Stomach (tissue), 9 donors: Measurements from ENCODE around the gene TBC1D3B. TPM values are rescaled to one million over a fixed set of nuclear protein-coding genes. Genes with fewer than 3 reads are reported as not detected.
A peak's percentile ranks its signal among the peaks of the same experiment; 100 is the strongest.
"Not testable (repeated sequence)": the region's sequence is repeated elsewhere in the genome, so short reads cannot be mapped to it uniquely, and the experiment has no call there.

Experiments
- DNase-seq, 2 donors: peaks; one replicate each; pipeline versions ENCODE4 v3.0.0 to v3.0.0-alpha.2; 2013 to 2019
- H3K27ac ChIP-seq, 5 donors: fragments of 200-600 bp in 4 of 5; sonication (generic) in 4 of 5; one replicate each; pipeline ENCODE4 v1.5.1; 2013 to 2019; ENCODE audit warnings: mild to moderate bottlenecking in 1 of 5, moderate library complexity in 1 of 5
- H3K27me3 ChIP-seq, 3 donors: fragments of 200-600 bp; sonication (generic); one replicate each; pipeline ENCODE4 v1.5.1; 2017 to 2019; ENCODE audit warnings: mixed run types in 1 of 3
- H3K36me3 ChIP-seq, 4 donors: fragments of 200-600 bp; sonication (generic); 1 replicate in 3 of 4; 2 replicates in 1 of 4; pipeline ENCODE4 v1.5.1; 2016 to 2019
- H3K4me1 ChIP-seq, 4 donors: fragments of 200-600 bp; sonication (generic); one replicate each; pipeline ENCODE4 v1.5.1; 2016 to 2019
- H3K4me3 ChIP-seq, 4 donors: fragments of 200-600 bp; sonication (generic) in 3 of 4; one replicate each; pipeline ENCODE4 v1.5.1; 2016 to 2019; ENCODE audit warnings: mild to moderate bottlenecking in 1 of 4
- H3K9me3 ChIP-seq, 4 donors: fragments of 200-600 bp; sonication (generic); one replicate each; pipeline ENCODE4 v1.5.1; 2016 to 2019
- CTCF ChIP-seq, 7 experiments: fragments of 450-650 bp in 4 of 7; fragments of 200-600 bp in 3 of 7; sonication (generic) in 3 of 7; IDR thresholded peaks; one replicate each; pipeline ENCODE4 v1.5.1; 2016 to 2019; ENCODE audit warnings: antibody characterized with exemption in 7 of 7, control low read depth in 2 of 7, mild to moderate bottlenecking in 1 of 7
- EP300 ChIP-seq: sonication (generic); formaldehyde crosslinking; IDR thresholded peaks from one replicate; pipeline ENCODE4 v1.6.1; 2017; ENCODE audit warnings: antibody characterized with exemption
- POLR2A ChIP-seq, 4 donors: fragments of 450-650 bp; IDR thresholded peaks; one replicate each; pipeline ENCODE4 v1.6.1; 2016; ENCODE audit warnings: antibody characterized with exemption in 4 of 4, control low read depth in 2 of 4, mild to moderate bottlenecking in 1 of 4, moderate library complexity in 1 of 4
- POLR2AphosphoS5 ChIP-seq, 3 donors: sonication (generic); formaldehyde crosslinking; IDR thresholded peaks; one replicate each; pipeline ENCODE4 v1.6.1; 2016; ENCODE audit warnings: antibody characterized with exemption in 3 of 3
- WGBS, 5 donors: extraction: QIAGEN DNeasy Blood & Tissue Kit in 3 of 5; methylation state at CpG; one replicate each; pipeline versions ENCODE4 v1.1.5 to v1.1.7; 2013 to 2018; 5-methylcytosine and 5-hydroxymethylcytosine counted together
- intact Hi-C: fragments of 100-400 bp; cut with DNase I; formaldehyde crosslinking; loops from one replicate; pipeline ENCODE4 v1.15.1; 2023; ENCODE audit warnings: low total_unique reads
- polyA plus RNA-seq, 3 donors: library from polyadenylated mRNA; stranded (reverse); fragments of 200-250 nt; gene quantifications; one replicate each; pipeline ENCODE4 v1.2.3, GENCODE V29; 2013
- total RNA-seq, 5 donors: library from RNA; depleted of rRNA; stranded (reverse); fragments of >200 nt; gene quantifications; one replicate each; pipeline versions ENCODE4 v1.1.0 to v1.2.3, GENCODE V29; 2014 to 2016
- donor health status: healthy with polysubstance abuse.
- donor health status: Bipolar disorder and iron deficiency.
- donor health status: healthy.

TBC1D3B gene
- total and polyA plus RNA-seq, 8 donors: 0.81 to 4.6 (median 1.6) TPM; not detected in 4

- Histone ChIP-seq H3K4me1 (peaks cover 14 to 31% (median 22%) of the 10 kb centered on the region in 4 donors), H3K27ac (peak overlapping the region; percentile 62 to 87 (median 65)), H3K9me3 (no peaks in the 10 kb centered on the region), H3K36me3 (no peaks in the 10 kb centered on the region), H3K27me3 (peaks cover 0 to 38% (median 0%) of the 10 kb centered on the region in 3 donors), H3K4me3 (peak overlapping the region; percentile 51 to 74 (median 64))
- WGBS, 5 donors: 77 to 86% (median 85%) methylated on average over 12 of the region's 12 CpGs
- intact Hi-C loops: no loop called here
- TF ChIP-seq POLR2A (IDR thresholded peaks at IDR 0.05): no peak
- no peak for TF ChIP-seq POLR2AphosphoS5 (IDR thresholded peaks at IDR 0.05)
- TF ChIP-seq CTCF (IDR thresholded peaks at IDR 0.05): no peak
- TF ChIP-seq EP300: no peak
- no peak for DNase-seq
Measured at GRCh38 chr17:36184023-36184765, 7.8 kb upstream of the TBC1D3B start.

GRCh38 chr17:36183001-36183971 is 6.8 kb upstream of the TBC1D3B start:
- H3K4me1 ChIP-seq: peaks cover 14 to 31% (median 22%) of the 10 kb centered on the region in 4 donors
- H3K27ac ChIP-seq: peak overlapping the region; percentile 62 to 87 (median 65)
- peak; percentile 67 to 90 for DNase-seq
- H3K36me3 ChIP-seq: no peaks in the 10 kb centered on the region
- peak overlapping the region; percentile 51 to 74 (median 64) for H3K4me3 ChIP-seq
- peaks cover 0 to 38% (median 0%) of the 10 kb centered on the region in 3 donors for H3K27me3 ChIP-seq
- H3K9me3 ChIP-seq: no peaks in the 10 kb centered on the region
- TF ChIP-seq POLR2A (IDR thresholded peaks at IDR 0.05) (no peak), POLR2AphosphoS5 (IDR thresholded peaks at IDR 0.05) (no peak), CTCF (IDR thresholded peaks at IDR 0.05) (no peak), EP300 (no peak)
- WGBS, 5 donors: 3 to 8% (median 4%) methylated on average over 50 to 72 of the region's 76 CpGs
- intact Hi-C loops: no loop called here

GRCh38 chr17:36182176-36183000 is 6.0 kb upstream of the TBC1D3B start:
- 24 to 32% (median 27%) methylated on average over 48 of the region's 48 CpGs for WGBS, 5 donors
- peaks cover 0 to 38% (median 0%) of the 10 kb centered on the region in 3 donors for H3K27me3 ChIP-seq
- H3K4me1 ChIP-seq: peaks cover 14 to 27% (median 22%) of the 10 kb centered on the region in 4 donors
- H3K36me3 ChIP-seq: no peaks in the 10 kb centered on the region
- H3K27ac ChIP-seq: peak overlapping the region in 4 of 5 donors; percentile 62 to 87 (median 69)
- intact Hi-C loops: no loop called here
- peak in 1 of 2 donors; percentile 51 for DNase-seq
- peak overlapping the region; percentile 51 to 74 (median 64) for H3K4me3 ChIP-seq
- TF ChIP-seq POLR2A (IDR thresholded peaks at IDR 0.05): no peak
- no peak for TF ChIP-seq POLR2AphosphoS5 (IDR thresholded peaks at IDR 0.05)
- no peak for TF ChIP-seq CTCF (IDR thresholded peaks at IDR 0.05)
- TF ChIP-seq EP300: no peak
- H3K9me3 ChIP-seq: no peaks in the 10 kb centered on the region

- H3K27me3 ChIP-seq: peaks cover 0 to 38% (median 0%) of the 10 kb centered on the region in 3 donors
- intact Hi-C loops, H3K36me3 ChIP-seq, DNase-seq, H3K4me3 ChIP-seq, H3K27ac ChIP-seq, H3K9me3 ChIP-seq: not testable (repeated sequence)
- WGBS, 5 donors: 87 to 91% (median 88%) methylated on average over 4 to 6 of the region's 6 CpGs
- peaks cover 14 to 27% (median 21%) of the 10 kb centered on the region in 4 donors for H3K4me1 ChIP-seq
Measured at GRCh38 chr17:36181446-36182175, 5.2 kb upstream of the TBC1D3B start.

- intact Hi-C loops: not testable (repeated sequence)
Measured at GRCh38 chr17:36168836-36169235, 7.6 kb downstream of the TBC1D3B start.

More at GRCh38 chr17:36168836-36169235, 7.6 kb downstream of the TBC1D3B start:
- H3K4me3 ChIP-seq, H3K27ac ChIP-seq, H3K27me3 ChIP-seq, H3K4me1 ChIP-seq, H3K36me3 ChIP-seq, H3K9me3 ChIP-seq, DNase-seq: not testable (repeated sequence)
- 44 to 67% (median 61%) methylated on average over 4 to 6 of the region's 8 CpGs; no CpG with 5 or more reads in 1 of the 5 donors for WGBS, 5 donors
